Lung microvascular endothelial cell (primary cell): Measurements from ENCODE around the gene STYXL2. TPM values are rescaled to one million over a fixed set of nuclear protein-coding genes. Genes with fewer than 3 reads are reported as not detected.

Experiments
- DNase-seq, 2 donors: peaks; one replicate each; pipeline versions ENCODE4 v3.0.0 to v3.0.0-alpha.2; 2010; ENCODE audit warnings: low read depth in 2 of 2
- total RNA-seq: library from RNA; depleted of rRNA; stranded (reverse); fragments of >200 nt; gene quantifications from 2 replicates; pipeline ENCODE4 v1.2.1, GENCODE V29; 2014

Gene STYXL2
- total RNA-seq, 1 donor from 2014 or later: not detected

- DNase-seq: no peak
Measured at GRCh38 chr1:167107456-167107855, 13.6 kb downstream of the STYXL2 start.

GRCh38 chr1:167109125-167109524 lies 15.2 kb downstream of the STYXL2 start:
- DNase-seq: no peak

- no peak for DNase-seq
Measured at GRCh38 chr1:167110586-167110985, 16.7 kb downstream of the STYXL2 start.

GRCh38 chr1:167111868-167112709 lies 18.2 kb downstream of the STYXL2 start:
- DNase-seq: no peak

GRCh38 chr1:167114725-167115124 lies 20.9 kb downstream of the STYXL2 start:
- no peak for DNase-seq

GRCh38 chr1:167115655-167116054 lies 21.8 kb downstream of the STYXL2 start:
- no peak for DNase-seq

GRCh38 chr1:167116174-167116573 lies 22.3 kb downstream of the STYXL2 start:
- DNase-seq: no peak

GRCh38 chr1:167117225-167117624 lies 23.4 kb downstream of the STYXL2 start:
- no peak for DNase-seq

- DNase-seq: no peak
Measured at GRCh38 chr1:167118188-167118587, 24.3 kb downstream of the STYXL2 start.

GRCh38 chr1:167119696-167120095 lies 25.8 kb downstream of the STYXL2 start:
- no peak for DNase-seq

GRCh38 chr1:167120899-167121298 lies 27.0 kb downstream of the STYXL2 start:
- no peak for DNase-seq

- peak in 1 of 2 donors; percentile 1 for DNase-seq
Measured at GRCh38 chr1:167121375-167122120, 27.7 kb downstream of the STYXL2 start.

GRCh38 chr1:167122121-167122480 lies 28.2 kb downstream of the STYXL2 start:
- no peak for DNase-seq

- DNase-seq: no peak
Measured at GRCh38 chr1:167122568-167122967, 28.7 kb downstream of the STYXL2 start.

- no peak for DNase-seq
Measured at GRCh38 chr1:167126317-167126716, 32.4 kb downstream of the STYXL2 start.

- no peak for DNase-seq
Measured at GRCh38 chr1:167126811-167127210, 32.9 kb downstream of the STYXL2 start.

- DNase-seq: no peak
Measured at GRCh38 chr1:167127236-167127635, 33.4 kb downstream of the STYXL2 start.

GRCh38 chr1:167127661-167128060 lies 33.8 kb downstream of the STYXL2 start:
- no peak for DNase-seq

- DNase-seq: no peak
Measured at GRCh38 chr1:167128261-167129227, 34.7 kb downstream of the STYXL2 start.

- no peak for DNase-seq
Measured at GRCh38 chr1:167130829-167131510, 37.1 kb downstream of the STYXL2 start.
